K562 (cell line): ENCODE results near the gene SHISAL1. TPM values are rescaled to one million over a fixed set of nuclear protein-coding genes. Genes with fewer than 3 reads are reported as not detected.

Experiments
- ATAC-seq: fragments of 200-7000 bp; cut with Tn5 transposase; 3 replicates; pipeline ENCODE4 v1.9.1; 2020; ENCODE audit warnings: moderate library complexity
- BruUV-seq: library from RNA; stranded (reverse); fragments of 400-500 nt; replicated peaks from 2 replicates; lab custom pipeline; 2021; lab: Mats Ljungman, UMichigan
- CTCF ChIA-PET: fragments of 300-600 bp; formaldehyde crosslinking; extraction: SDS; loops from one replicate; lab custom pipeline; 2021; ENCODE audit warnings: low intra/inter-chr PET ratio; lab: Yijun Ruan, JAX
- POLR2A ChIA-PET: fragments of 300-600, 350-650 bp; sonication (Branson Sonifier 250); formaldehyde crosslinking; extraction: SDS; loops from one replicate; lab custom pipeline; 2021; ENCODE audit warnings: antibody characterized with exemption, inconsistent platforms; lab: Yijun Ruan, JAX
- DNase-seq, 4 experiments: peaks; one replicate each; pipeline versions ENCODE4 v3.0.0 to v3.0.0-alpha.2; 2011 to 2018; ENCODE audit warnings: low spot score in 3 of 4, mixed read lengths in 3 of 4; ENCODE audit errors: extremely low read depth in 1 of 4
- FAIRE-seq: peaks from 2 replicates; lab custom pipeline; 2011; peaks lifted over from hg19 to GRCh38; lab: Jason Lieb, UNC
- H2AFZ ChIP-seq: 2 replicates; pipeline ENCODE4 v1.6.0; 2011; ENCODE audit warnings: low read depth, low read length, control low read depth, inconsistent platforms
- H3K27ac ChIP-seq: fragments of 200-600 bp; 3 replicates; pipeline ENCODE4 v1.8.0; 2011; ENCODE audit warnings: low read depth, mild to moderate bottlenecking, control low read depth, inconsistent platforms, low read length, moderate library complexity, mixed read lengths; ENCODE audit errors: extremely low read depth
- H3K27me3 ChIP-seq, 2 experiments: fragments of 300-600 bp in 1 of 2; 2 replicates in 1 of 2; 3 replicates in 1 of 2; pipeline versions ENCODE4 v1.6.0 to v1.8.0; 2011; ENCODE audit warnings: inconsistent platforms in 2 of 2, low read length in 2 of 2, mild to moderate bottlenecking in 1 of 2, mixed read lengths in 1 of 2, moderate library complexity in 1 of 2; ENCODE audit not compliant: control insufficient read depth in 2 of 2, insufficient read depth in 2 of 2
- H3K36me3 ChIP-seq: fragments of 300-600 bp; 3 replicates; pipeline ENCODE4 v1.8.0; 2011; ENCODE audit warnings: mild to moderate bottlenecking, low read length, inconsistent platforms; ENCODE audit not compliant: control insufficient read depth, insufficient read depth
- H3K4me1 ChIP-seq, 2 experiments: fragments of 200-600 bp in 1 of 2; replicated peaks in 1 of 2; 2 replicates in 1 of 2; 3 replicates in 1 of 2; pipeline versions ENCODE4 v1.5.1 to v1.8.0; 2011; ENCODE audit warnings: inconsistent platforms in 2 of 2, low read length in 2 of 2, mild to moderate bottlenecking in 1 of 2, mixed read lengths in 1 of 2, moderate library complexity in 1 of 2; ENCODE audit not compliant: control insufficient read depth in 2 of 2, insufficient read depth in 2 of 2
- H3K4me2 ChIP-seq: 2 replicates; pipeline ENCODE4 v1.6.1; 2011; ENCODE audit warnings: low read length, control low read depth, inconsistent platforms, mixed read lengths; ENCODE audit not compliant: insufficient read depth
- H3K4me3 ChIP-seq: fragments of 200-600 bp; sonication (generic), shearing (Covaris generic); 2 replicates; pipeline ENCODE4 v1.5.1; 2016; ENCODE audit warnings: control low read depth, inconsistent platforms
- H3K79me2 ChIP-seq: fragments of 200-600 bp; 3 replicates; pipeline ENCODE4 v1.8.0; 2011; ENCODE audit warnings: low read length, inconsistent platforms; ENCODE audit not compliant: control insufficient read depth, insufficient read depth
- H3K9ac ChIP-seq, 2 experiments: 2 replicates each; pipeline versions ENCODE4 v1.6.0 to v1.6.1; 2011; ENCODE audit warnings: low read depth in 2 of 2, low read length in 2 of 2, control low read depth in 1 of 2, inconsistent platforms in 1 of 2, mild to moderate bottlenecking in 1 of 2, mixed read lengths in 1 of 2; ENCODE audit not compliant: insufficient read depth in 1 of 2
- H3K9me1 ChIP-seq: one replicate; pipeline ENCODE4 v1.6.0; 2011; ENCODE audit warnings: inconsistent platforms, mild to moderate bottlenecking, low read length, moderate library complexity; ENCODE audit not compliant: control insufficient read depth, insufficient read depth
- H3K9me3 ChIP-seq: replicated peaks from 2 replicates; pipeline ENCODE4 v1.5.1; 2011; ENCODE audit warnings: low read depth, low read length, inconsistent platforms; ENCODE audit not compliant: control insufficient read depth, insufficient read depth
- H4K20me1 ChIP-seq: replicated peaks from 2 replicates; pipeline ENCODE4 v1.6.1; 2011; ENCODE audit warnings: low read length, inconsistent platforms, mixed read lengths; ENCODE audit not compliant: control insufficient read depth, insufficient read depth
- BCOR ChIP-seq: fragments of 450-650 bp; IDR thresholded peaks from 2 replicates; pipeline ENCODE4 v1.6.1; 2016
- POLR2G ChIP-seq: fragments of 200-400 bp; formaldehyde crosslinking; IDR thresholded peaks from 2 replicates; pipeline ENCODE4 v1.6.1; 2017; ENCODE audit warnings: low read depth, mild to moderate bottlenecking, antibody characterized with exemption, low read length, moderate library complexity
- RBFOX2 ChIP-seq: fragments of 200-400 bp; formaldehyde crosslinking; IDR thresholded peaks from 2 replicates; pipeline ENCODE4 v1.6.1; 2017; ENCODE audit warnings: low read depth, mild to moderate bottlenecking, low read length, moderate library complexity
- RBM25 ChIP-seq: fragments of 200-400 bp; formaldehyde crosslinking; IDR thresholded peaks from 2 replicates; pipeline ENCODE4 v1.6.1; 2018; ENCODE audit warnings: low read length, low read depth, moderate library complexity; ENCODE audit not compliant: severe bottlenecking
- SIN3A ChIP-seq, 2 experiments: fragments of 150-350 bp in 1 of 2; IDR thresholded peaks; 2 replicates each; pipeline ENCODE4 v1.6.1; 2011 to 2016; ENCODE audit warnings: borderline replicate concordance in 2 of 2, low read depth in 2 of 2, low read length in 2 of 2, mild to moderate bottlenecking in 2 of 2, moderate library complexity in 2 of 2; ENCODE audit not compliant: control insufficient read depth in 1 of 2
- SMARCA5 ChIP-seq: fragments of 450-650 bp; IDR thresholded peaks from 2 replicates; pipeline ENCODE4 v1.6.1; 2016
- ZC3H11A ChIP-seq: IDR thresholded peaks from 2 replicates; pipeline ENCODE4 v1.6.1; 2012; ENCODE audit warnings: low read depth, low read length, improper control_type of control experiment
- ZFP36 ChIP-seq: fragments of 150-350 bp; IDR thresholded peaks from 2 replicates; pipeline ENCODE4 v1.6.1; 2018; ENCODE audit warnings: low read length, low read depth; ENCODE audit not compliant: partially characterized antibody
- ZKSCAN1 ChIP-seq: fragments of 150-350 bp; IDR thresholded peaks from 2 replicates; pipeline ENCODE4 v1.6.1; 2016; ENCODE audit warnings: low read depth, low read length
- WGBS: fragments of 100-300 bp; shearing (Covaris generic); methylation state at CpG from one replicate; pipeline ENCODE4 v1.1.6; 2016; ENCODE audit warnings: low coverage, mixed read lengths; ENCODE audit not compliant: insufficient coverage; ENCODE audit errors: missing lambda C conversion rate; 5-methylcytosine and 5-hydroxymethylcytosine counted together
- in situ Hi-C: fragments of 300-500 bp; cut with MboI; formaldehyde crosslinking; loops from 4 replicates; pipeline ENCODE4 v1.15.0; 2018; ENCODE audit warnings: inconsistent platforms, mixed read lengths
- intact Hi-C: fragments of 100-400 bp; cut with micrococcal nuclease; formaldehyde crosslinking; loops from 2 replicates; pipeline ENCODE4 v1.14.2; 2022
- polyA plus RNA-seq, 8 experiments: library from polyadenylated mRNA; depleted of rRNA in 4 of 8; stranded (reverse) in 5 of 8; unstranded in 3 of 8; fragments of >200 nt; fragmentation: Nextera tagmentation in 2 of 8; fragmentation: Illumina TruSeq in 1 of 8; extraction: Ambion mirVana in 2 of 8; extraction: Trizol in 1 of 8; gene quantifications; 2 replicates each; pipeline versions ENCODE4 v1.2.1 to v1.2.3, GENCODE V29; 2011 to 2014; ENCODE audit warnings: inconsistent platforms in 1 of 8, missing spikeins in 1 of 8
- total RNA-seq, 7 experiments: library from RNA; depleted of rRNA in 6 of 7; stranded (reverse); fragments of >200 nt in 6 of 7; fragmentation: Illumina TruSeq in 2 of 7; extraction: Trizol in 2 of 7; gene quantifications; 2 replicates each; pipeline versions ENCODE4 v1.2.1 to v1.2.3, GENCODE V29; 2011 to 2021; ENCODE audit warnings: low replicate concordance in 1 of 7

Gene SHISAL1
- total and polyA plus RNA-seq, 9 of the 15 experiments (the other 6 are each of a cell fraction or from before 2014, with no cell fraction given): not detected

DNA sequence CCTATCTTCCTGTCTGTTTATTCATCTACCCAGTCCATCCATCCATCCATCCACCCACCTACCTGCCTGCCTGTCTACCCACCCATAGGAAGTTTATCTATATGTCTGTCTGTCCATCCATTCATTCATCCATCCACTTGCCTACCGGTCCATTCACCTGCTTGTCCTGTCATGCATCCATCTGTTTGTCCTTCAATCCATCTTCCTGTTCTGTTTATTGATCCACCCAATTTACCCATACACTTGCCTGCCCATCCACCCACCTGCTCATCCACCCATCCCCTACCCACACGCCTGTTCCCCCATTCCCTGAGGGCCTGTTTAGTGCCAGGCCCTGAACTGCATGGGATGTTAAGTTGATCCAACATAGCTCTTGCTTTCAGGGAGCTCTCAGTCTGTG lies 113.6 kb downstream of the SHISAL1 start:
- DNase-seq (no peak), ATAC-seq (no peak), FAIRE-seq (no peak)
- BruUV-seq: no TSS peak
- Histone ChIP-seq H3K9ac (no peak overlapping the region), H3K9me1 (no peaks in the 10 kb centered on the region), H3K4me3 (no peak overlapping the region), H3K27ac (no peak overlapping the region), H3K79me2 (no peaks in the 10 kb centered on the region), H3K36me3 (no peaks in the 10 kb centered on the region), H3K4me1 (peaks cover 0 to 5% of the 10 kb centered on the region in 2 experiments; a peak in 1 of 5 replicates), H2AFZ (no peak overlapping the region), H4K20me1 (no peaks in the 10 kb centered on the region; the same call in 1 of the 2 replicates), H3K9me3 (no peaks in the 10 kb centered on the region), H3K4me2 (no peak overlapping the region), H3K27me3 (peaks cover 3 to 17% of the 10 kb centered on the region in 2 experiments; a peak in 3 of 5 replicates)
- in situ Hi-C loops (no loop called here), intact Hi-C loops (no loop called here)
- 0% methylated on average over 2 of the region's 2 CpGs for WGBS
- no peak for TF ChIP-seq RBFOX2
- no peak for TF ChIP-seq ZC3H11A
- POLR2A ChIA-PET: no interaction called here
- CTCF ChIA-PET: no interaction called here

DNA sequence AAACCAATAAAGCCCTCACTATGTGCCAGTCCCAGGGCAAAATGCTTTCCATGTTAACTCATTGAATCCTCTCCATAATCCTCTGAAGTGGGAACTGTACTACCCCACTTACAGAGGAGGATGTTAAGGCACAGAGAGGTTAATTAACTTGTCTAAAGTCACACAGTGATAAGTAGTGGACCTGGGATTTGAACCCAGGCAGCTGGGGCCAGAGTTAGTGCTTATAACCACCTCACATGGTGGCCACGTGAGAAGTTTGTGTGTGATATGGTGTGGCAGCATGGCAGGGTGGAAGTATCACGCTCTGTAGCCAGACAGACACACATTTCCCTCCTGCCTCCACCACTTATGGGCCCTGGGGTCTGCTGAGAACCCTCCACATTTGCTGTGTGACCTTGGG lies 115.5 kb downstream of the SHISAL1 start:
- BruUV-seq: no TSS peak
- WGBS: 6% methylated on average over 2 of the region's 2 CpGs
- H3K4me1 ChIP-seq: peaks cover 0 to 12% of the 10 kb centered on the region in 2 experiments; a peak in 2 of 5 replicates
- no peak for ATAC-seq
- no peak overlapping the region for H3K27ac ChIP-seq
- no peak for FAIRE-seq
- H2AFZ ChIP-seq: no peak overlapping the region
- no peaks in the 10 kb centered on the region for H3K79me2 ChIP-seq
- intact Hi-C loops: no loop called here
- no peak for DNase-seq
- no peak overlapping the region for H3K4me2 ChIP-seq
- peaks cover 3 to 14% of the 10 kb centered on the region in 2 experiments; a peak in 3 of 5 replicates for H3K27me3 ChIP-seq
- TF ChIP-seq POLR2G (no peak), SMARCA5 (0 out of 2 replicates have a peak, but pooled peaks have one; percentile 54), RBM25 (peak; percentile 66), SIN3A (IDR thresholded peaks at IDR 0.05; ENCODE audit: borderline replicate concordance in 2 of 2, control insufficient read depth in 1 of 2, low read depth in 2 of 2, low read length in 2 of 2) (no peak), ZFP36 (peak; percentile 57), ZKSCAN1 (peak; percentile 65), BCOR (peak; percentile 63; the same call in 1 of the 2 replicates)
- TF ChIP-seq, all 486 proteins: peak for 5
- in situ Hi-C loops: no loop called here
- Histone ChIP-seq H3K4me3 (no peak overlapping the region), H4K20me1 (no peaks in the 10 kb centered on the region; the same call in 1 of the 2 replicates), H3K9me1 (no peaks in the 10 kb centered on the region), H3K36me3 (no peaks in the 10 kb centered on the region), H3K9me3 (no peaks in the 10 kb centered on the region), H3K9ac (no peak overlapping the region)
- POLR2A ChIA-PET: no interaction called here
- CTCF ChIA-PET: no interaction called here
